ACC112 (cell line): Measurements from ENCODE around the gene MKKS.

Experiments used
- H2AFZ ChIP-seq: fragments of 200-600 bp; sonication (generic); one replicate; pipeline ENCODE4 v1.6.0; 2017; ENCODE audit warnings: antibody characterized with exemption, low read length; ENCODE audit not compliant: unreplicated experiment
- H3K27ac ChIP-seq: fragments of 200-600 bp; sonication (generic); 2 replicates; pipeline ENCODE4 v1.5.1; 2014; ENCODE audit warnings: low read depth, mild to moderate bottlenecking, antibody characterized with exemption, low read length, moderate library complexity
- H3K27me3 ChIP-seq: fragments of 200-600 bp; sonication (generic); 2 replicates; pipeline ENCODE4 v1.6.1; 2014; ENCODE audit warnings: mild to moderate bottlenecking, antibody characterized with exemption, low read length, moderate library complexity, mixed read lengths; ENCODE audit not compliant: insufficient read depth
- H3K36me3 ChIP-seq: fragments of 200-600 bp; sonication (generic); 2 replicates; pipeline ENCODE4 v1.6.1; 2016; ENCODE audit warnings: mild to moderate bottlenecking, antibody characterized with exemption, low read length, moderate library complexity, mixed read lengths; ENCODE audit not compliant: insufficient read depth
- H3K4me1 ChIP-seq: fragments of 200-600 bp; sonication (generic); one replicate; pipeline ENCODE4 v1.6.1; 2016; ENCODE audit warnings: low read length, mixed read lengths; ENCODE audit not compliant: insufficient read depth, unreplicated experiment, control insufficient read depth
- H3K4me3 ChIP-seq: fragments of 200-600 bp; sonication (generic); 2 replicates; pipeline ENCODE4 v1.5.1; 2014; ENCODE audit warnings: mild to moderate bottlenecking, low read depth, low read length
- H3K79me2 ChIP-seq: fragments of 200-600 bp; sonication (generic); one replicate; pipeline ENCODE4 v1.6.0; 2016; ENCODE audit warnings: low read length; ENCODE audit not compliant: control insufficient read depth, unreplicated experiment, insufficient read depth

MKKS gene

GRCh38 chr20:10387686-10388085 is 46.3 kb downstream of the MKKS start:
- Histone ChIP-seq H3K27me3 (no peaks in the 10 kb centered on the region), H3K4me1 (no peaks in the 10 kb centered on the region), H3K27ac (no peak overlapping the region), H3K4me3 (no peak overlapping the region), H3K79me2 (no peaks in the 10 kb centered on the region), H2AFZ (no peak overlapping the region), H3K36me3 (no peaks in the 10 kb centered on the region)

DNA sequence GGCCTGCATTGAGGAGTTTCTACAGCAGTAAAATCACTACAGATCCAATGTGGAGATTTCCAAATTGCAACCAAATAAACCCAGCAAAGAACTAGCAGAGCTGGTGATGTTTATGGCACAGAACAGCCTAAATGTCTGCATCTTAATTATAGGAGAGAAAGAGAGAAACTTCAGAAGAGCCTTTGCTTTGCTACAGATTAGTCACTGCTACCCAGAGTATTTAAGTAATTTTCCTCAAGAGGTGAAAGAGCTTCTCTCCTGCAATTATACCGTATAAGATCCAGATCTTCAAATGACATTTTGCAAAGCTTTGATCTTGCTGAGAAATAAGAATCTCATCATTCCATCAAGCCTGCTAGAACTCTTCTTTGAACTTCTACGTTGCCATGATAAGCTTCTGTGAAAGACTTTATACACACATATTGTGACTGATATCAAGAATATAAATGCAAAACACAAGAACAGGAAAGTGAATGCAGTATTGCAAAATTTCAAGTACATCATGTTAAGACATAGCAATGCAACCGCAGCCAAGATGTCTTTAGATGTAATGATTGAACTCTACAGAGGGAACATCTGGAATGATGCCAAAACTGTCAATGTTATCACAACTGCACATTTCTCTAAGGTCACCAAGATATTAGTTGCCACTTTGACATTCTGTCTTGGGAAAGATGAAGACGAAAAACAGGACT is 48.0 kb downstream of the MKKS start:
- Histone ChIP-seq H3K36me3 (no peaks in the 10 kb centered on the region), H3K4me1 (no peaks in the 10 kb centered on the region), H3K27ac (no peak overlapping the region), H3K4me3 (no peak overlapping the region), H2AFZ (no peak overlapping the region), H3K79me2 (no peaks in the 10 kb centered on the region), H3K27me3 (no peaks in the 10 kb centered on the region)

DNA sequence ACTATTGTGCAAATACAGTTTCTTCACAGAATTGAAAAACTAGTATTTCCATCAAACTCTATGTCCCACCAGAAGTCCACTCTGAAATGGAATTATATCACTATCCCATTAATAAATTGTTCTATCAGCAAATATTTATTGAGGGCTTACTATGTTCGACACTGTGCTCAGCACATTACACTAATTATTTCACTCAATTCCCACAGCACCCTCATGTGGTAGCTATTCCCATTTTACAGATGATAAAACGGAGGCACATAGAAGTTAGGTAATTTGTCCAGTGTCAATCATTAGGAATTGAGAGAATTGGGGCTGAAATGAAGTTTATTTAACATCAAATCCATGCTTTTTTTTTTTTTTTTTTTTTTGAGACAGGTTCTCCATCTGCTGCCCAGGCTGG is 52.5 kb downstream of the MKKS start:
- no peaks in the 10 kb centered on the region for H3K36me3 ChIP-seq
- no peak overlapping the region for H2AFZ ChIP-seq

GRCh38 chr20:10379761-10380160 is 54.3 kb downstream of the MKKS start:
- H3K4me3 ChIP-seq: no peak overlapping the region
- no peaks in the 10 kb centered on the region for H3K79me2 ChIP-seq
- no peaks in the 10 kb centered on the region for H3K36me3 ChIP-seq
- no peaks in the 10 kb centered on the region for H3K27me3 ChIP-seq
- no peak overlapping the region for H3K27ac ChIP-seq
- H2AFZ ChIP-seq: no peak overlapping the region
- peaks cover 14% of the 10 kb centered on the region for H3K4me1 ChIP-seq

More for the DNA sequence above, 52.5 kb downstream of the MKKS start:
- no peaks in the 10 kb centered on the region for H3K79me2 ChIP-seq
- no peak overlapping the region for H3K27ac ChIP-seq
- no peaks in the 10 kb centered on the region for H3K27me3 ChIP-seq
- no peak overlapping the region for H3K4me3 ChIP-seq
- peaks cover 7% of the 10 kb centered on the region for H3K4me1 ChIP-seq

DNA sequence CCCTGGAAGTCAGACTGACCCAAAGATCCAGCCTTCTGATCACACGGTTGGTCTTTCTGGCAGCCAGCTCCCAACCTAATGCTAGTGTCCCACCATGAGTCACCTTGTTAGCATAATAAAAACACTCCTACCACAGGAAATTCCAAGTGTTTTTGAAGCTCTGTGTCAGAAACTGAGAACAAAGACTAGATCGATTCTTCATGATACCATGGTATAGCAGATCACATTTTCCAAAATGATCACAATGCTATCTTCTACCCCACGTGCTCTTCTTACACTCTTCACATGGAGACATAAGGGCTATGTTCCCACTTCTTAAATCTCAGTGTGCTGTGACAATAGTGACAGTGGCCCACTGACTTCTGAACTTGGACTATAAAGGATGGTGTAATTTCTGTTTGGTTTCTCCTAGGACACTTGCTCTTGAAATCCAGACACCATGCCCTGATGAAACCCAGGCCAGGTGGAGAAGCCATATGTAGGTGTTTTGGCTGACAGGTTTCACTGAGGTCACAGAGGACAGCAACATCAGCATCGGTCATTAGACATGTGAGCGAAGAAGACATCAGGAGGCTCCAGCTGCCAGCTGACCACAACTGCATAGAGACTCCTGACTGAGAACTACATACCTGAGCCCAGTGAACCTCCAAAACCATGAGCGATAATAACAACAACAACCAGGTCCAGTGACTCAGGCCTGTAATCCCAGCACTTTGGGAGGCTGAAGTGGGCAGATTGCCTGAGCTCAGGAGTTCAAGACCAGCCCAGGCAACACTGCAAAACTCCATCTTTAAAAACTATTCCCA is 57.5 kb downstream of the MKKS start:
- 0 out of 2 replicates have a peak overlapping the region, but pooled peaks have one; percentile 1 for H3K4me3 ChIP-seq
- no peaks in the 10 kb centered on the region for H3K79me2 ChIP-seq
- H3K27ac ChIP-seq: peak overlapping the region; percentile 65
- H3K36me3 ChIP-seq: no peaks in the 10 kb centered on the region
- peaks cover 14% of the 10 kb centered on the region for H3K4me1 ChIP-seq
- H2AFZ ChIP-seq: peak overlapping the region; percentile 71
- H3K27me3 ChIP-seq: no peaks in the 10 kb centered on the region

DNA sequence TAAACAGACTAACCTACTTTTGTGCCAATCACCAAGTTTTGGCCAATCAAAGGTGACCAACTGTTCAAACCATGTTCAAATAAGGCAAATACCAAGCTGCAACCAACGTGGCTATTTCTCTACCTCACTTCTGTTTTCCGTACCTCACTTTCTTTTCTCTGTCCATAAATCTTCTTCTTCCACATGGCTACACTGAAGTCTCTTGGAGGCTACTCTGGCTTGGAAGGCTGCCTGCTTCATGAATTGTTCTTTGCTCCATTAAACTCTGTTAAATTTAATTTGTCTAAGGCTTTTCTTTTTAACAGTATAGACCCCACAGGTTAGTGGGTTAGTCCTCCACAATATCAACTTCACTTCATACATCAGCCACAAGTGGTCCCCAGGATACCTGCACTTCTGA is 58.8 kb downstream of the MKKS start:
- no peak overlapping the region for H2AFZ ChIP-seq
- H3K27ac ChIP-seq: no peak overlapping the region
- peaks cover 20% of the 10 kb centered on the region for H3K4me1 ChIP-seq
- no peak overlapping the region for H3K4me3 ChIP-seq
- H3K79me2 ChIP-seq: no peaks in the 10 kb centered on the region
- H3K36me3 ChIP-seq: no peaks in the 10 kb centered on the region
- no peaks in the 10 kb centered on the region for H3K27me3 ChIP-seq

GRCh38 chr20:10374036-10374435 is 60.0 kb downstream of the MKKS start:
- Histone ChIP-seq H2AFZ (no peak overlapping the region), H3K79me2 (no peaks in the 10 kb centered on the region), H3K4me3 (no peak overlapping the region), H3K4me1 (peaks cover 32% of the 10 kb centered on the region), H3K27me3 (no peaks in the 10 kb centered on the region), H3K27ac (no peak overlapping the region), H3K36me3 (no peaks in the 10 kb centered on the region)

- Histone ChIP-seq H3K4me3 (no peak overlapping the region), H2AFZ (no peak overlapping the region), H3K79me2 (no peaks in the 10 kb centered on the region), H3K4me1 (peaks cover 24% of the 10 kb centered on the region), H3K27me3 (no peaks in the 10 kb centered on the region), H3K36me3 (no peaks in the 10 kb centered on the region), H3K27ac (no peak overlapping the region)
Observed at GRCh38 chr20:10371467-10371866, 62.6 kb downstream of the MKKS start.

DNA sequence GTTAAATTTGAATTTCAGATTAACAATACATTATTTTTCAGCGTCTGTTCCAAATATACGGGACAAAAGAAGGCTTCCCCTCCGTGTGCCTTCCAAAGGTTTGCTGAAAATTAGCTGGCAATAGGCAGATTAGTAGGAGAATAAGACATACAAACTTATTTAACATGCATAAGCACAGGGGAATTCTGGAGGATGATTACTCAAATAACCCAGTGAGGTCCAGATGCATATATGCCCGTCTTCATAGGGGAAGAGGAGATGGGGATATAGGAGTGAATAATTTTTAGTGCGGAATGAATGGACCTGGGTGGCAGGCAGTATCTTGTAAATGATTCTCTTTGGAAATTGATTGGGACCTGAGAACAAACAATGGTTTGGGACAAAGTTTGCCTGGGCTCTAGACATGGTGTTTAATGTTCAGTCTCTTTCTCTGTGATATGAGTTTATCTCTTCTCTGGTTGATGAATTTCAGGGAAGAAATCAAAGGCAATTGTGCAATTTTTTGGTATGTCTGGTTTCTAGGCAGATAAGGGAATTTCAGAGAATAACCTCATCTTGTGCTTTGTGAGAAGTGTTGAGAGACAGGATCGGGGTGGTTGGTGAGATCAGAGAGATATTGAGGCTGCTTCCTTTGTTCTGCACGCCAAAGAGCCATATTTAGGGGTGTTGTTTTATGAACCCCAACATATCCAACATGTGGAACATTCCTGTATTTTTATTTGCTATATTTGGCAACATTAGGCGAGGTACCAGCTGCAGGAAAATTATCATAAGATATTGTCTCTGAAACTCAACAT is 63.7 kb downstream of the MKKS start:
- H2AFZ ChIP-seq: peak overlapping the region; percentile 31
- H3K27me3 ChIP-seq: no peaks in the 10 kb centered on the region
- no peak overlapping the region for H3K4me3 ChIP-seq
- H3K36me3 ChIP-seq: no peaks in the 10 kb centered on the region
- no peaks in the 10 kb centered on the region for H3K79me2 ChIP-seq
- peak overlapping the region; percentile 47 for H3K27ac ChIP-seq
- peaks cover 17% of the 10 kb centered on the region for H3K4me1 ChIP-seq

DNA sequence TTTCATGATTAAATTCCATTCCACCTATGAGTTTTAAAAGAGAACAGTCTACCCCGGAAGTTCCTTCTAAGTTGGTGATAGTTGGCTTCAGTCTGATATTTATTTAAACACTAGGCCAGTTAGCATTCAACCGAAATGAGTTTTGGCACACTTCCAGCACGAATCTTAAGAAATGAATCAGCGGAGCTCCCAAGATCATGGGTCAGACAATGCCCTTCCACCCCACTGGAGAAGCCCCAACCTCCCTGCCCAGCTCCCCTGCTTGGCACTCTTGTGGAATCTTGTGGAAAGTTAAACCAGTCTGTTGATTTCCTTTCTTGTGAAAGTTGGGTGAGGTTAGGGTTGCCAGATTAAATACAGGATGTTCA is 64.3 kb downstream of the MKKS start:
- Histone ChIP-seq H3K36me3 (no peaks in the 10 kb centered on the region), H3K4me3 (no peak overlapping the region), H3K27ac (peak overlapping the region; percentile 47), H3K27me3 (no peaks in the 10 kb centered on the region), H2AFZ (peak overlapping the region; percentile 31), H3K4me1 (peaks cover 17% of the 10 kb centered on the region), H3K79me2 (no peaks in the 10 kb centered on the region)
